ENCODE data around the gene PLEKHM2.

PLEKHM2 gene

DNA sequence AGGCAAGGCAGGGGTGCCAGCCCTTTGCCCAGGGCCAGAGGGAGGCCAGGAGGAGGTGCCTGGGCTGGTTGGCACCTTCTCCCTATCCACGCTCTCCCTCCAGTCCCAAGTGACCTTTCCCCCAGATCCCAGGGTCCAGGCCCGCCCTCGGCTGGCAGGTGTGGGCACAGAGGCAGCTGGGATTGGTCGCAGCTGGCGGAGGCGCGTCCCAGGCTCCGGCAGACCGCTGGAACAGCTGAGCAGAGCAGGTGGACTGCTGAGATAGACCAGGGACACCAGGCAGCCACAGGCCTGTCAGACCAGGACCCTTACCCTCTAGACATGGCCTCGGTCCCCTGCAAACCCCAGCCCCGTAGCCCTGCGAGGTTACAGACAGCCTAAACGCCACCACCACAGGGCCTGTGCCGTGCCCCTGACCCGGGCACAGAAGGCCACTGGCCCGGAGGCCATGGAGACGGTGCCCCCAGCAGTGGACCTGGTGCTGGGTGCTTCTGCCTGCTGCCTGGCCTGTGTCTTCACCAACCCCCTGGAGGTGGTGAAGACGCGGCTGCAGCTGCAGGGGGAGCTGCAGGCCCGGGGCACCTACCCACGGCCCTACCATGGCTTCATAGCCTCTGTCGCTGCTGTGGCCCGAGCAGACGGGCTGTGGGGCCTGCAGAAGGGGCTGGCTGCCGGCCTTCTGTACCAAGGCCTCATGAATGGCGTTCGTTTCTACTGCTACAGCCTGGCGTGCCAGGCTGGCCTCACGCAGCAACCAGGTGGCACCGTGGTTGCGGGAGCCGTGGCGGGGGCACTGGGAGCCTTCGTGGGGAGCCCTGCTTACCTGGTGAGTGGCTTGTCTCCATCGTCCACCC lies 52.1 kb downstream of the PLEKHM2 start, which contains the start of gene SLC25A34:
Gene SLC25A34 (plus strand): TSS at position 221 of the 854 bp plus-strand sequence. CDS start 228 bp downstream, at position 449.
- no peak for TF ChIP-seq ZFX (IDR thresholded peaks at IDR 0.05; ENCODE audit: borderline replicate concordance)
- TF ChIP-seq, protein P1, sequence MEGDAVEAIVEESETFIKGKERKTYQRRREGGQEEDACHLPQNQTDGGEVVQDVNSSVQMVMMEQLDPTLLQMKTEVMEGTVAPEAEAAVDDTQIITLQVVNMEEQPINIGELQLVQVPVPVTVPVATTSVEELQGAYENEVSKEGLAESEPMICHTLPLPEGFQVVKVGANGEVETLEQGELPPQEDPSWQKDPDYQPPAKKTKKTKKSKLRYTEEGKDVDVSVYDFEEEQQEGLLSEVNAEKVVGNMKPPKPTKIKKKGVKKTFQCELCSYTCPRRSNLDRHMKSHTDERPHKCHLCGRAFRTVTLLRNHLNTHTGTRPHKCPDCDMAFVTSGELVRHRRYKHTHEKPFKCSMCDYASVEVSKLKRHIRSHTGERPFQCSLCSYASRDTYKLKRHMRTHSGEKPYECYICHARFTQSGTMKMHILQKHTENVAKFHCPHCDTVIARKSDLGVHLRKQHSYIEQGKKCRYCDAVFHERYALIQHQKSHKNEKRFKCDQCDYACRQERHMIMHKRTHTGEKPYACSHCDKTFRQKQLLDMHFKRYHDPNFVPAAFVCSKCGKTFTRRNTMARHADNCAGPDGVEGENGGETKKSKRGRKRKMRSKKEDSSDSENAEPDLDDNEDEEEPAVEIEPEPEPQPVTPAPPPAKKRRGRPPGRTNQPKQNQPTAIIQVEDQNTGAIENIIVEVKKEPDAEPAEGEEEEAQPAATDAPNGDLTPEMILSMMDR (IDR thresholded peaks at IDR 0.05) = 0 out of 2 replicates have a peak, but pooled peaks have one; percentile 7
- H3K27ac ChIP-seq = peak within 1 kb of the TSS; percentile 69

DNA sequence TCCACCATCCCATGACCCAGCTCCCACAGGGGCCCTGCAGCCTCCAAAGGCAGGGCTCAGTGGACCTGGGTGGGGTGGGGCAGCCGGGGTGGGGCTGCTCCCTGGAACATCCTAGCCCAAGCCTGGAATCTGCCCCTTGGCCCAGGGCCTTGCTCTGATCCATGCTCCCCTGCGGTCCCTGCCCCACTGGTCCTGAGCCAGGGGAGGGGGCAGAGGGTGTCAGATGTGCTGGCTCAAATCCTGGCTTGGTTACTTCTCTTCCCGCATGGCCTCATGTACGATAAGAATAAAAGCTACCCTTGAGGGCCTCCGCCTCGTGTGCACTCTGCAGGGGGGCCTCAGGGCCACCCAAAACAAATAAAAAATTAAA lies 52.8 kb downstream of the PLEKHM2 start:
- H3K27ac ChIP-seq = peak overlapping the region; percentile 69; the same call in 1 of the 2 replicates
- TF ChIP-seq, protein P1 (IDR thresholded peaks at IDR 0.05) = no peak
- no peak for TF ChIP-seq ZFX (IDR thresholded peaks at IDR 0.05; ENCODE audit: borderline replicate concordance)

DNA sequence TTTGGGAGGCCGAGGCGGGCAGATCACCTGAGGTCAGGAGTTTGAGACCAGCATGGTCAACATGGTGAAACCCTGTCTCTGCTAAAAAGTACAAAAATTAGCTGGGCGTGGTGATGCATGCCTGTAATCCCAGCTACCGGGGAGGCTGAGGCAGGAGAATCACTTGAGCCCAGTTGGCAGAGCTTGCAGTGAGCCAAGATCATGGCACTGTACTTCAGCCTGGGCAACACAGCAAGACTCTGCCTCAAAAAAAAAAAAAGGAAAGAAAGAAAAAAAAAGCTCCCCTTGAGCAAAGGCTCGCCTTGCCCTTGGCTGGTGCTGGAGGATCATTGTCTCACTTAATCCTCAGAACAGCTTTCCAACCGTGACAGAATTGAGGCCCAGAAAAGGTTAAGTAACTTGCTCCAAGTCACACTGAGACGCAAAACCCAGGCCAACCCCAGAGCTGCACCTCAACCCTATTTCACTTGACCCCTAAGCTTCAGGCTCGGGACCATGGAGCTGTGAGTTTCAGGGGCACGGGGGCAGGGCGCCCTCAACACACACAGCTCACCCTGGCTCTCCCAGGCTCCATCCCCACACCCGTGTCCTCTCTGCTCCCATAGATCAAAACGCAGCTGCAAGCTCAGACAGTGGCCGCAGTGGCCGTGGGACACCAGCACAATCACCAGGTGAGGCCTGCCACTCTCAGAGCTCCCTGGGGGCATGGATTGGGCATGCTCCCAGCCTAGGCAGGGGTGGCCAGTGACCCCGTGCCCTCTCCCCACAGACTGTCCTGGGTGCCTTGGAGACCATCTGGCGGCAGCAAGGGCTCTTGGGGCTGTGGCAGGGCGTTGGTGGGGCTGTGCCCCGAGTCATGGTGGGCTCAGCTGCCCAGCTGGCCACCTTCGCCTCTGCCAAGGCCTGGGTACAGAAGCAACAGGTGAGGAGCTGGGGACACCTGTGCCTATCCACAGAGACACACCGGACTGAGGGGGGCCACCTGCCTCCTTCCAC lies 53.5 kb downstream of the PLEKHM2 start:
- no peak overlapping the region for H3K27ac ChIP-seq
- TF ChIP-seq ZFX (IDR thresholded peaks at IDR 0.05; ENCODE audit: borderline replicate concordance) = no peak
- TF ChIP-seq, protein P1 (IDR thresholded peaks at IDR 0.05) = no peak

DNA sequence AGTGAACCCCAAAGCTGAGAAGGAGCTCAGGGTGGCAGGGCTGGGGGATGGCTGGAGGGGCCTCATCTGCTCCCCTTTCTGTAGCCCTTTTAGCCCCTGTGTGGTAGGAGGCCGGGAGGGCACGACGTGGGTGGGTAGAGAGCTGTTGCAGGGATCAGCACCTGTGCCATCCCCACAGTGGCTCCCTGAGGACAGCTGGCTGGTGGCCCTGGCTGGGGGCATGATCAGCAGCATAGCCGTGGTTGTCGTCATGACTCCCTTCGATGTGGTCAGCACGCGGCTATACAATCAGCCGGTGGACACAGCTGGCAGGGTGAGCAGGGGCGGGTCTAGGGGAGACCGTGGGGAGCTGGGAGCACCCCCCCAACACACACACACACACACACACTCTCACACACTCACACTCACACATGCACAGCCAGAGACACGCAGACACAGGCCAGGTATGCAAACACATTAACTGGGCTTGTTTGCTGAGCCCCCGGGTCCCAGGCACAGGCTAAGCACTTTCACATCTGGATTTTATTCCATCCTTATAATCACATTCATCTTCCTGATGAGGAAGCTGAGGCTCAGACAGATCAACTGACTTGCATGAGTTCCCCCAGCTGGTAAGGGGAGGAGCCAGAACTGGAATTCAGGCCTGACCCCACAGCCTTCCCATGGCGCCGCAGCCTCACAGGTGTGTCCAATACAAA lies 54.4 kb downstream of the PLEKHM2 start:
- H3K27ac ChIP-seq = no peak overlapping the region
- no peak for TF ChIP-seq ZFX (IDR thresholded peaks at IDR 0.05; ENCODE audit: borderline replicate concordance)
- TF ChIP-seq, protein P1 (IDR thresholded peaks at IDR 0.05) = no peak

DNA sequence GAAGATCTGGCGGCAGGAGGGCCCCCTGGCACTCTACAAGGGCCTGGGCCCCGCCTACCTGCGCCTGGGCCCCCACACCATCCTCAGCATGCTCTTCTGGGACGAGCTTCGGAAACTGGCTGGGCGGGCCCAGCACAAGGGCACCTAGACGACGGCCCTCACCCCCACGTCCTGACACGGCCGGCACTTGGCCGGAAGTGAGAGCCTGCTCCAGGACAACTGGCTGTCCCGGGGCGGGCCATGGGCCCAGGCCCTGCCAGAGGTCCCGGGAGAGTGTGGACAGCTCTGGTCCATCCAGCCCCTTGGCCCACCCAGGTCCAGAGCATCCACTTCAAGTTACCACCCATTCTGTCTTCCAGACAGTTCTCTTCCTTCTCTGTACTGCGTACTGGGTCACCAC lies 55.1 kb downstream of the PLEKHM2 start:
- TF ChIP-seq, protein P1 (IDR thresholded peaks at IDR 0.05) = no peak
- no peak for TF ChIP-seq ZFX (IDR thresholded peaks at IDR 0.05; ENCODE audit: borderline replicate concordance)
- H3K27ac ChIP-seq = no peak overlapping the region

DNA sequence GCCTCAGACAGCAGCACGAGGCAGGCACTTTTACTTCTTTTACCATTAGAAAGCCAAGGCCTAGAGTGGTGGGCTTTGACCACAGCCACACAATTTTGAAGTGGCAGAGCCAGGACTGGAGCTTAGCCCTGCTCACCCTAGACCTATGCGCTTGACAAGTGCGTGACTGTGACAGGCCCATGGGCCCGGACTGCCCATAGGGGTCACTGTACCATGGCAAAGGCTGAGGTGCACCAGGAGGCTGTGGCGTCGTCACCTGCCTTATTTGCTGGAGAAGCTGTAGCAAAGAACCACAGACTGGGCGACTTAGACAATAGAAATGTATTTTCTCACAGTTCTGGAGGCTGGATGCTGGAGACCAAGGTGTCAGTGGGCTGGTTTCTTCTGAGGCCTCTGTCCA lies 55.6 kb downstream of the PLEKHM2 start:
- no peak overlapping the region for H3K27ac ChIP-seq
- TF ChIP-seq, protein P1 (IDR thresholded peaks at IDR 0.05) = peak; percentile 22; the same call in 1 of the 2 replicates
- no peak for TF ChIP-seq ZFX (IDR thresholded peaks at IDR 0.05; ENCODE audit: borderline replicate concordance)
